H1 (cell line): ENCODE measurements around the gene KIF23. TPM values are rescaled to one million over a fixed set of nuclear protein-coding genes. Genes with fewer than 3 reads are reported as not detected.
"Not testable (repeated sequence)": the region's sequence is repeated elsewhere in the genome, so short reads cannot be mapped to it uniquely, and the experiment has no call there.

Experiments
- CTCF ChIA-PET: fragments of 300-600 bp; sonication (Branson Sonifier 250); formaldehyde crosslinking; loops from one replicate; lab custom pipeline; 2021; ENCODE audit not compliant: partially characterized antibody; lab: Charles Lee
- POLR2A ChIA-PET: fragments of 300-600 bp; sonication (Branson Sonifier 250); formaldehyde crosslinking; loops from one replicate; lab custom pipeline; 2021; ENCODE audit warnings: inconsistent platforms; ENCODE audit not compliant: partially characterized antibody; lab: Charles Lee
- DNase-seq, 2 experiments: peaks; one replicate each; pipeline versions ENCODE4 v3.0.0 to v3.0.0-alpha.2; 2010 to 2022; ENCODE audit warnings: low spot score in 2 of 2, low read depth in 1 of 2, mixed read lengths in 1 of 2
- FAIRE-seq: peaks from 2 replicates; lab custom pipeline; 2011; peaks lifted over from hg19 to GRCh38; lab: Jason Lieb, UNC
- H2AFZ ChIP-seq: 2 replicates; pipeline ENCODE4 v1.8.1; 2012; ENCODE audit warnings: low read length, inconsistent platforms
- H2AK5ac ChIP-seq: 2 replicates; pipeline ENCODE4 v1.6.1; 2013; ENCODE audit warnings: low read depth, low read length
- H2BK120ac ChIP-seq: replicated peaks from 2 replicates; pipeline ENCODE3; 2013; ENCODE audit warnings: low read depth, low read length, inconsistent platforms
- H2BK12ac ChIP-seq: 2 replicates; pipeline ENCODE4 v1.6.1; 2013; ENCODE audit warnings: low read depth, low read length
- H2BK15ac ChIP-seq: 2 replicates; pipeline ENCODE4 v1.6.1; 2013; ENCODE audit warnings: low read length
- H2BK20ac ChIP-seq: 2 replicates; pipeline ENCODE4 v1.6.1; 2013; ENCODE audit warnings: low read length
- H2BK5ac ChIP-seq: 2 replicates; pipeline ENCODE4 v1.6.1; 2013; ENCODE audit warnings: low read depth, low read length
- H3K14ac ChIP-seq: 2 replicates; pipeline ENCODE4 v1.6.1; 2013; ENCODE audit warnings: inconsistent platforms; ENCODE audit not compliant: insufficient read length
- H3K18ac ChIP-seq: 2 replicates; pipeline ENCODE4 v1.6.1; 2013; ENCODE audit warnings: low read length; ENCODE audit errors: extremely low read depth
- H3K23ac ChIP-seq: 2 replicates; pipeline ENCODE4 v1.6.1; 2013; ENCODE audit warnings: inconsistent platforms; ENCODE audit not compliant: insufficient read length
- H3K23me2 ChIP-seq: 2 replicates; pipeline ENCODE4 v1.6.1; 2013; ENCODE audit warnings: low read depth, low read length
- H3K27ac ChIP-seq: 2 replicates; pipeline ENCODE4 v1.6.1; 2011; ENCODE audit warnings: low read depth, low read length, inconsistent platforms
- H3K27me3 ChIP-seq, 4 experiments: replicated peaks in 1 of 4; 1 replicate in 1 of 4; 2 replicates in 3 of 4; pipeline versions ENCODE4 v1.6.1 to v1.8.1; 2011 to 2013; ENCODE audit warnings: low read length in 3 of 4, mild to moderate bottlenecking in 3 of 4, inconsistent platforms in 2 of 4, mixed read lengths in 2 of 4, moderate library complexity in 1 of 4; ENCODE audit not compliant: control insufficient read depth in 3 of 4, insufficient read depth in 3 of 4; ENCODE audit errors: extremely low read depth in 1 of 4
- H3K36me3 ChIP-seq, 4 experiments: 2 replicates each; pipeline versions ENCODE4 v1.6.1 to v1.8.1; 2011 to 2013; ENCODE audit warnings: mild to moderate bottlenecking in 4 of 4, low read length in 3 of 4, moderate library complexity in 2 of 4, control low read depth in 1 of 4, inconsistent platforms in 1 of 4; ENCODE audit not compliant: insufficient read depth in 4 of 4, control insufficient read depth in 2 of 4
- H3K4ac ChIP-seq: replicated peaks from 2 replicates; pipeline ENCODE3; 2013; ENCODE audit warnings: low read length, low read depth, mixed read lengths, inconsistent platforms; ENCODE audit not compliant: insufficient read length
- H3K4me1 ChIP-seq, 4 experiments: replicated peaks in 1 of 4; 1 replicate in 1 of 4; 2 replicates in 3 of 4; pipeline versions ENCODE4 v1.6.1 to v1.8.1; 2011 to 2013; ENCODE audit warnings: low read length in 3 of 4, inconsistent platforms in 2 of 4, mixed read lengths in 1 of 4; ENCODE audit not compliant: insufficient read depth in 4 of 4, control insufficient read depth in 3 of 4
- H3K4me2 ChIP-seq, 2 experiments: 2 replicates each; pipeline versions ENCODE4 v1.6.1 to v1.8.1; 2011 to 2013; ENCODE audit warnings: low read depth in 2 of 2, low read length in 2 of 2, control low read depth in 1 of 2, inconsistent platforms in 1 of 2, mild to moderate bottlenecking in 1 of 2; ENCODE audit not compliant: insufficient read depth in 1 of 2
- H3K4me3 ChIP-seq, 4 experiments: fragments of 200-600, 300-600 bp in 1 of 4; sonication (generic), shearing (Covaris generic), sonication (Bioruptor Twin) in 1 of 4; 2 replicates each; pipeline versions ENCODE4 v1.5.1 to v1.8.1; 2011 to 2016; ENCODE audit warnings: low read length in 4 of 4, low read depth in 3 of 4, control low read depth in 2 of 4, inconsistent platforms in 2 of 4, mild to moderate bottlenecking in 2 of 4, mixed read lengths in 1 of 4, moderate library complexity in 1 of 4; ENCODE audit not compliant: insufficient read depth in 2 of 4; ENCODE audit errors: extremely low read depth in 1 of 4
- H3K56ac ChIP-seq: replicated peaks from 2 replicates; pipeline ENCODE3; 2013; ENCODE audit warnings: low read depth, mild to moderate bottlenecking, mixed read lengths, low read length, inconsistent platforms; ENCODE audit not compliant: insufficient read length
- H3K79me1 ChIP-seq: 2 replicates; pipeline ENCODE4 v1.6.1; 2013; ENCODE audit warnings: low read depth, low read length, control low read depth
- H3K79me2 ChIP-seq, 2 experiments: 2 replicates each; pipeline versions ENCODE4 v1.6.1 to v1.8.1; 2012 to 2013; ENCODE audit warnings: low read length in 2 of 2, mild to moderate bottlenecking in 2 of 2, inconsistent platforms in 1 of 2; ENCODE audit not compliant: insufficient read depth in 2 of 2, control insufficient read depth in 1 of 2
- H3K9ac ChIP-seq, 4 experiments: replicated peaks in 1 of 4; 1 replicate in 1 of 4; 2 replicates in 3 of 4; pipeline versions ENCODE4 v1.6.1 to v1.8.1; 2011 to 2013; ENCODE audit warnings: low read depth in 3 of 4, low read length in 3 of 4, control low read depth in 2 of 4, mild to moderate bottlenecking in 2 of 4, moderate library complexity in 2 of 4, inconsistent platforms in 1 of 4; ENCODE audit errors: extremely low read depth in 1 of 4
- H3K9me3 ChIP-seq, 2 experiments: 2 replicates each; pipeline versions ENCODE4 v1.6.1 to v1.8.1; 2012 to 2013; ENCODE audit warnings: mild to moderate bottlenecking in 2 of 2, moderate library complexity in 2 of 2, control low read depth in 1 of 2, inconsistent platforms in 1 of 2, low read depth in 1 of 2, low read length in 1 of 2, mixed read lengths in 1 of 2; ENCODE audit not compliant: insufficient read depth in 2 of 2
- H4K20me1 ChIP-seq, 2 experiments: replicated peaks in 1 of 2; 2 replicates each; pipeline versions ENCODE3 to v1.8.1; 2011 to 2013; ENCODE audit warnings: inconsistent platforms in 2 of 2, low read length in 2 of 2, mild to moderate bottlenecking in 1 of 2; ENCODE audit not compliant: insufficient read depth in 2 of 2, control insufficient read depth in 1 of 2
- H4K5ac ChIP-seq: 2 replicates; pipeline ENCODE4 v1.6.1; 2013; ENCODE audit warnings: low read length, low read depth, mixed read lengths, inconsistent platforms; ENCODE audit not compliant: insufficient read length
- H4K8ac ChIP-seq: 2 replicates; pipeline ENCODE4 v1.8.0; 2013; ENCODE audit warnings: mild to moderate bottlenecking, moderate library complexity, low read length, inconsistent platforms; ENCODE audit not compliant: insufficient read depth; ENCODE audit errors: extremely low read depth
- H4K91ac ChIP-seq: replicated peaks from 2 replicates; pipeline ENCODE3; 2013; ENCODE audit warnings: low read length, mixed read lengths, inconsistent platforms; ENCODE audit not compliant: insufficient read length
- ASH2L ChIP-seq: fragments of 200-600, 300-600 bp; sonication (generic); IDR thresholded peaks from one replicate; pipeline ENCODE4 v1.7.1; 2017; ENCODE audit warnings: low read length
- WGBS, 2 experiments: shearing (Covaris generic) in 1 of 2; methylation state at CpG; one replicate each; pipeline versions ENCODE4 v1.1.6 to v1.1.7; 2013 to 2015; ENCODE audit warnings: low lambda C conversion rate in 2 of 2, mixed read lengths in 2 of 2, inconsistent platforms in 1 of 2, low coverage in 1 of 2, missing lambda C conversion rate in 1 of 2; ENCODE audit not compliant: insufficient replicate concordance in 2 of 2, insufficient coverage in 1 of 2, insufficient read length in 1 of 2; ENCODE audit errors: extremely low coverage in 1 of 2, missing lambda C conversion rate in 1 of 2; 5-methylcytosine and 5-hydroxymethylcytosine counted together
- polyA plus RNA-seq, 7 experiments: library from polyadenylated mRNA; depleted of rRNA in 3 of 7; stranded (reverse) in 5 of 7; unstranded in 2 of 7; fragments of >200 nt in 5 of 7; fragments of 200-250 nt in 2 of 7; gene quantifications; 1 replicate in 5 of 7; 2 replicates in 1 of 7; 4 replicates in 1 of 7; pipeline versions ENCODE4 v1.2.1 to v1.2.3, GENCODE V29; 2011 to 2013; ENCODE audit warnings: missing spikeins in 2 of 7, mixed read lengths in 2 of 7
- total RNA-seq: library from RNA; stranded (reverse); fragmentation: NEBNext Ultra II Directional; extraction: Animal tissue kit (Norgen Biotek cat#: 25700); gene quantifications from 2 replicates; pipeline ENCODE4 v1.2.1, GENCODE V29; 2021

KIF23 gene
- total and polyA plus RNA-seq, 2 of the 8 experiments (the other 6 are each of a cell fraction or from before 2014, with no cell fraction given), result 26.2 to 77.4 TPM

GRCh38 chr15:69384066-69384465 lies 30.1 kb upstream of the KIF23 start:
- H4K20me1 ChIP-seq, H3K23me2 ChIP-seq, H3K4me2 ChIP-seq, DNase-seq, H3K27me3 ChIP-seq, H4K8ac ChIP-seq, H3K56ac ChIP-seq, POLR2A ChIA-PET, H3K4ac ChIP-seq, FAIRE-seq, H3K79me1 ChIP-seq, H3K9me3 ChIP-seq, H3K4me3 ChIP-seq, H3K23ac ChIP-seq, H3K36me3 ChIP-seq, H2BK12ac ChIP-seq, H2BK20ac ChIP-seq, CTCF ChIA-PET, H2BK5ac ChIP-seq, H3K14ac ChIP-seq, H4K91ac ChIP-seq, H2AK5ac ChIP-seq, H3K79me2 ChIP-seq, H3K4me1 ChIP-seq, H4K5ac ChIP-seq, H3K27ac ChIP-seq: not testable (repeated sequence)
- 88% methylated on average over 13 of the region's 18 CpGs; no CpG with 5 or more reads in 1 of the 2 experiments for WGBS, 2 experiments
- TF ChIP-seq ASH2L, result peak; percentile 39
- TF ChIP-seq, all 59 proteins: peak for 1; not testable (repeated sequence) for 58
- not testable (repeated sequence) for H2BK15ac ChIP-seq, H2BK120ac ChIP-seq, H2AFZ ChIP-seq, H3K18ac ChIP-seq, H3K9ac ChIP-seq
